Measurements from ENCODE around the gene FAM181A. TPM values are rescaled to one million over a fixed set of nuclear protein-coding genes. Genes with fewer than 3 reads are reported as not detected.
A peak's percentile ranks its signal among the peaks of the same experiment; 100 is the strongest.

Gene FAM181A
- total and polyA plus RNA-seq, 10 donors = not detected

DNA sequence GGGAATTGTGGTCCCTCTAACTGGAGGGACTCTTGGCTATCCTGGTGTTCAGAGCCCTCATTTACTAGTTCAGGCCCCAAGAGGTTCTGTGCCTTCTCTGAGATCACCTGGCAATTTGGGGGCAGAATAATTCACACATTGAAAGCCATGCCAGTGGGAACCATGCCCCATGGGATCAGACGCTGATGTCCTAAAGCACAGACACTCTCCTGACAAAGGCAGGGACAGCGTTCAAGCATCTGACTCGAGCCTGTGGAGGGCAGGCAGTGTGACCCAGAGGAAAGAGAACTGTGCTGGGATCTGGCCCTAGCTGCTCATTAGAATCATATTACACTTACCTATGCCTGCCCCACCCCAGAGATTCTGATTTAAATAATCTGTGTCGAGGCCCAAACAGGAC, 51.6 kb downstream of the FAM181A start:
- TF ChIP-seq, protein P1, sequence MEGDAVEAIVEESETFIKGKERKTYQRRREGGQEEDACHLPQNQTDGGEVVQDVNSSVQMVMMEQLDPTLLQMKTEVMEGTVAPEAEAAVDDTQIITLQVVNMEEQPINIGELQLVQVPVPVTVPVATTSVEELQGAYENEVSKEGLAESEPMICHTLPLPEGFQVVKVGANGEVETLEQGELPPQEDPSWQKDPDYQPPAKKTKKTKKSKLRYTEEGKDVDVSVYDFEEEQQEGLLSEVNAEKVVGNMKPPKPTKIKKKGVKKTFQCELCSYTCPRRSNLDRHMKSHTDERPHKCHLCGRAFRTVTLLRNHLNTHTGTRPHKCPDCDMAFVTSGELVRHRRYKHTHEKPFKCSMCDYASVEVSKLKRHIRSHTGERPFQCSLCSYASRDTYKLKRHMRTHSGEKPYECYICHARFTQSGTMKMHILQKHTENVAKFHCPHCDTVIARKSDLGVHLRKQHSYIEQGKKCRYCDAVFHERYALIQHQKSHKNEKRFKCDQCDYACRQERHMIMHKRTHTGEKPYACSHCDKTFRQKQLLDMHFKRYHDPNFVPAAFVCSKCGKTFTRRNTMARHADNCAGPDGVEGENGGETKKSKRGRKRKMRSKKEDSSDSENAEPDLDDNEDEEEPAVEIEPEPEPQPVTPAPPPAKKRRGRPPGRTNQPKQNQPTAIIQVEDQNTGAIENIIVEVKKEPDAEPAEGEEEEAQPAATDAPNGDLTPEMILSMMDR (IDR thresholded peaks at IDR 0.05 in 8 of 11, conservative IDR thresholded peaks at IDR 0.05 in 3 of 11) = no peak
- TF ChIP-seq POLR2AphosphoS5 (IDR thresholded peaks at IDR 0.05) = no peak
- Histone ChIP-seq H3K36me3 (no peaks in the 10 kb centered on the region), H3K9me3 (peaks cover 0 to 11% (median 9%) of the 10 kb centered on the region in 8 donors), H3K27me3 (replicated peaks in 1 of 7) (peaks cover 0 to 57% (median 0%) of the 10 kb centered on the region in 7 donors), H3K27ac (peak overlapping the region in 6 of 8 donors; percentile 14 to 50 (median 28)), H3K4me3 (no peak overlapping the region), H3K4me1 (peaks cover 4 to 46% (median 19%) of the 10 kb centered on the region in 6 donors)
- intact Hi-C loops (cut with DNase I; ENCODE audit: low total_unique reads) = no loop called here
- no peak for DNase-seq
- 72 to 91% (median 78%) methylated on average over 4 of the region's 4 CpGs for WGBS, 5 donors

Small RNA genes lying within 50 kb of the gene (microRNA-seq; reads per million reads assigned to microRNA genes)
- 0 reads per million in 3 donors for gene MIR4506

Small RNA genes lying within 50 kb of the gene (small RNA-seq; reads per million reads assigned to genes)
- gene MIR4506 = 0 reads per million in 4 donors

Other genes starting within 250 kb of the FAM181A start
- under 1 TPM in 3 of 7 donors, not detected in 4; 0.13 to 0.52 (median 0.22) TPM for gene PRIMA1, start 138.9 kb upstream of the FAM181A start, total RNA-seq
- gene PRIMA1, start 138.9 kb upstream of the FAM181A start, polyA plus RNA-seq = 1 to 10 TPM in 1 of 3 donors, under 1 TPM in 2; 0.09 to 2.0 (median 0.24) TPM
- 10 to 100 TPM in 5 of 7 donors, 1 to 10 TPM in 2; 9.8 to 18.0 (median 13.5) TPM for gene ASB2, start 49.2 kb downstream of the FAM181A start, total RNA-seq
- gene ASB2, start 49.2 kb downstream of the FAM181A start, polyA plus RNA-seq = 1 to 10 TPM; 6.6 to 9.5 (median 6.9) TPM
- gene CCDC197, start 70.0 kb downstream of the FAM181A start, total RNA-seq = not detected
- gene CCDC197, start 70.0 kb downstream of the FAM181A start, polyA plus RNA-seq = not detected
- 1 to 10 TPM in 2 of 7 donors, under 1 TPM in 5; 0.23 to 1.1 (median 0.56) TPM for gene OTUB2, start 99.0 kb downstream of the FAM181A start, total RNA-seq
- gene OTUB2, start 99.0 kb downstream of the FAM181A start, polyA plus RNA-seq = under 1 TPM; 0.07 to 0.29 (median 0.08) TPM
- 100 to 1,000 TPM; 168 to 251 (median 209) TPM for gene DDX24, start 153.9 kb downstream of the FAM181A start, total RNA-seq
- 100 to 1,000 TPM in 1 of 3 donors, 10 to 100 TPM in 2; 70.8 to 103 (median 91.8) TPM for gene DDX24, start 153.9 kb downstream of the FAM181A start, polyA plus RNA-seq
- 10 to 100 TPM in 6 of 7 donors, 1 to 10 TPM in 1; 4.4 to 16.1 (median 11.4) TPM for gene IFI27L1, start 154.0 kb downstream of the FAM181A start, total RNA-seq
- 10 to 100 TPM in 2 of 3 donors, 1 to 10 TPM in 1; 7.5 to 18.8 (median 13.9) TPM for gene IFI27L1, start 154.0 kb downstream of the FAM181A start, polyA plus RNA-seq
- gene IFI27, start 183.4 kb downstream of the FAM181A start, total RNA-seq = 100 to 1,000 TPM; 304 to 893 (median 750) TPM
- gene IFI27, start 183.4 kb downstream of the FAM181A start, polyA plus RNA-seq = 1,000 to 10,000 TPM in 1 of 3 donors, 100 to 1,000 TPM in 2; 371 to 1,170 (median 689) TPM
- gene IFI27L2, start 202.3 kb downstream of the FAM181A start, total RNA-seq = 10 to 100 TPM; 40.6 to 93.1 (median 49.9) TPM
- gene IFI27L2, start 202.3 kb downstream of the FAM181A start, polyA plus RNA-seq = 100 to 1,000 TPM; 118 to 137 (median 124) TPM
- gene PPP4R4, start 247.0 kb downstream of the FAM181A start, total RNA-seq = under 1 TPM in 4 of 7 donors, not detected in 3; 0.09 to 0.94 (median 0.32) TPM
- gene PPP4R4, start 247.0 kb downstream of the FAM181A start, polyA plus RNA-seq = under 1 TPM; 0.05 to 0.26 (median 0.06) TPM

All from spleen (tissue), 11 donors.